Hepatocyte (in vitro differentiated cells): ENCODE measurements around the gene TRIM16.
"Not testable (repeated sequence)": the region's sequence is repeated elsewhere in the genome, so short reads cannot be mapped to it uniquely, and the experiment has no call there.

Experiments used
- EZH2 ChIP-seq: fragments of 200-600 bp; sonication (generic); IDR thresholded peaks from 2 replicates; pipeline ENCODE4 v1.6.1; 2016; ENCODE audit warnings: antibody characterized with exemption, mild to moderate bottlenecking, borderline replicate concordance
- EZH2phosphoT487 ChIP-seq: fragments of 200-600 bp; sonication (generic); IDR thresholded peaks from one replicate; pipeline ENCODE4 v1.6.1; 2018; ENCODE audit warnings: antibody characterized with exemption, mild to moderate bottlenecking, low read depth, moderate library complexity; ENCODE audit not compliant: unreplicated experiment, severe bottlenecking
- TF ChIP-seq, protein P1 (sequence below): fragments of 200-600 bp; sonication (generic); IDR thresholded peaks from 2 replicates; pipeline ENCODE4 v1.5.1; 2016; ENCODE audit warnings: antibody characterized with exemption, mild to moderate bottlenecking; ENCODE audit not compliant: poor library complexity

DNA sequence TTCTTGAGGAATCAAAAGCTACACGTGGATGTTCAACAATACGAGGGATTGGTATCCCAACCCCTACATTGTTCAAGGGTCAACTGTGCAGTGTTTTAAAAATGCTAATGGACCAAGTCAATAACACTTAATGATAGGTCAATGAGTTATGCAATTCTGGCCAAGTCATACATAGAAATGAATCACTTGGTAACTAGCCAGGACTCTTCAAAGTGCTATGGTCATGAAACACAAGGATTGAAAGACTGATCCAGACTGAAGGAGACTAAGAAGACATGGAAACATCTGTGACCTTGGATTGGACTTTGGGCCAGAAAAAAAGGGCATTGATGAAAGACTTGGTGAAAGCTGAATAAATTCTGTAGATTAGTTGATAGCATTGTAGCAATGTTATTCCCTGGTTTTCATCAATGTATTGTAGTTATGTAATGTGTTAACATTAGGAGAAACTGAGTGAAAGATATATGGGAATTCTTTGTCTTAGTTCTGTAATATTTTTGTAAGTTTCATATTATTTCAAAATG lies 53.1 kb downstream of the TRIM16 start:
- TF ChIP-seq, protein P1, sequence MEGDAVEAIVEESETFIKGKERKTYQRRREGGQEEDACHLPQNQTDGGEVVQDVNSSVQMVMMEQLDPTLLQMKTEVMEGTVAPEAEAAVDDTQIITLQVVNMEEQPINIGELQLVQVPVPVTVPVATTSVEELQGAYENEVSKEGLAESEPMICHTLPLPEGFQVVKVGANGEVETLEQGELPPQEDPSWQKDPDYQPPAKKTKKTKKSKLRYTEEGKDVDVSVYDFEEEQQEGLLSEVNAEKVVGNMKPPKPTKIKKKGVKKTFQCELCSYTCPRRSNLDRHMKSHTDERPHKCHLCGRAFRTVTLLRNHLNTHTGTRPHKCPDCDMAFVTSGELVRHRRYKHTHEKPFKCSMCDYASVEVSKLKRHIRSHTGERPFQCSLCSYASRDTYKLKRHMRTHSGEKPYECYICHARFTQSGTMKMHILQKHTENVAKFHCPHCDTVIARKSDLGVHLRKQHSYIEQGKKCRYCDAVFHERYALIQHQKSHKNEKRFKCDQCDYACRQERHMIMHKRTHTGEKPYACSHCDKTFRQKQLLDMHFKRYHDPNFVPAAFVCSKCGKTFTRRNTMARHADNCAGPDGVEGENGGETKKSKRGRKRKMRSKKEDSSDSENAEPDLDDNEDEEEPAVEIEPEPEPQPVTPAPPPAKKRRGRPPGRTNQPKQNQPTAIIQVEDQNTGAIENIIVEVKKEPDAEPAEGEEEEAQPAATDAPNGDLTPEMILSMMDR, result not testable (repeated sequence)
- not testable (repeated sequence) for TF ChIP-seq EZH2, EZH2phosphoT487
